Fibroblast of mammary gland (primary cell): ENCODE data around the gene TUBB.
A peak's percentile ranks its signal among the peaks of the same experiment; 100 is the strongest.

Source experiments
- DNase-seq: peaks from one replicate; pipeline ENCODE4 v3.0.0-alpha.2; 2010; ENCODE audit warnings: low read depth
- H3K4me3 ChIP-seq: 2 replicates; pipeline ENCODE4 v1.5.1; 2011; ENCODE audit warnings: low read depth, mild to moderate bottlenecking, low read length, moderate library complexity; ENCODE audit not compliant: control insufficient read depth
- CTCF ChIP-seq: conservative IDR thresholded peaks from 2 replicates; pipeline ENCODE4 v1.5.1; 2011; ENCODE audit warnings: low read depth, low read length, inconsistent platforms; ENCODE audit not compliant: control insufficient read depth, insufficient read depth

The TUBB gene

GRCh38 chr6:30684386-30685156, 35.6 kb upstream of the TUBB start:
- TF ChIP-seq CTCF = no peak
- peak overlapping the region; percentile 92 for H3K4me3 ChIP-seq
- DNase-seq = peak; percentile 44

GRCh38 chr6:30685157-30686008, 34.8 kb upstream of the TUBB start:
- peak; percentile 33 for TF ChIP-seq CTCF
- DNase-seq = peak; percentile 44
- peak overlapping the region; percentile 92 for H3K4me3 ChIP-seq

- peak within 1 kb of the TSS; percentile 92 for H3K4me3 ChIP-seq
- TF ChIP-seq CTCF = no peak
- DNase-seq = peak; percentile 63
Observed at GRCh38 chr6:30686009-30686907, 33.9 kb upstream of the TUBB start, which contains the start of gene PPP1R18. TSS of gene PPP1R18 (minus strand) at chr6:30686645. CDS start at chr6:30686018, 627 bp downstream.

- H3K4me3 ChIP-seq = peak overlapping the region; percentile 92
- peak; percentile 98 for DNase-seq
- TF ChIP-seq CTCF = no peak
Observed at GRCh38 chr6:30686908-30687658, 33.1 kb upstream of the TUBB start.

- H3K4me3 ChIP-seq = peak overlapping the region; percentile 92
- DNase-seq = peak; percentile 64
Observed at GRCh38 chr6:30687659-30688431, 32.3 kb upstream of the TUBB start.

More at GRCh38 chr6:30687659-30688431, 32.3 kb upstream of the TUBB start:
- peak; percentile 22 for TF ChIP-seq CTCF
